Suprapubic skin (tissue), 4 donors: Measurements from ENCODE around the gene ZNF608.

ENCODE experiments used
- CTCF ChIP-seq, 2 donors: fragments of 200-600 bp in 1 of 2; fragments of 450-650 bp in 1 of 2; sonication (generic) in 1 of 2; IDR thresholded peaks; one replicate each; pipeline ENCODE4 v1.5.1; 2016 to 2019; ENCODE audit warnings: antibody characterized with exemption in 2 of 2, mild to moderate bottlenecking in 1 of 2, moderate library complexity in 1 of 2
- EP300 ChIP-seq: sonication (generic); formaldehyde crosslinking; IDR thresholded peaks from one replicate; pipeline ENCODE4 v1.6.1; 2017; ENCODE audit warnings: antibody characterized with exemption
- POLR2A ChIP-seq, 2 donors: fragments of 450-650 bp; IDR thresholded peaks; one replicate each; pipeline ENCODE4 v1.6.1; 2017; ENCODE audit warnings: antibody characterized with exemption in 2 of 2, mild to moderate bottlenecking in 2 of 2, moderate library complexity in 2 of 2
- POLR2AphosphoS5 ChIP-seq, 3 donors: sonication (generic); formaldehyde crosslinking; IDR thresholded peaks; one replicate each; pipeline ENCODE4 v1.6.1; 2017; ENCODE audit warnings: antibody characterized with exemption in 3 of 3

- TF ChIP-seq CTCF (IDR thresholded peaks at IDR 0.05) = no peak
- TF ChIP-seq POLR2AphosphoS5 (IDR thresholded peaks at IDR 0.05) = no peak
- no peak for TF ChIP-seq POLR2A (IDR thresholded peaks at IDR 0.05)
- TF ChIP-seq EP300 = no peak
These were observed 30.3 kb downstream of the ZNF608 start for GRCh38 chr5:124716169-124716568.
